HepG2 (cell line): Measurements from ENCODE around the gene CARS2. TPM values are rescaled to one million over a fixed set of nuclear protein-coding genes. Genes with fewer than 3 reads are reported as not detected.
A peak's percentile ranks its signal among the peaks of the same experiment; 100 is the strongest.

Experiments used
- AFF4 ChIP-seq: sonication (generic); formaldehyde crosslinking; IDR thresholded peaks from 2 replicates; pipeline ENCODE4 v1.4.0; 2020; ENCODE audit warnings: missing genetic modification reagents
- AHR ChIP-seq: IDR thresholded peaks from 2 replicates; pipeline ENCODE4 v1.6.1; 2018; ENCODE audit warnings: missing genetic modification reagents, missing compliant biosample characterization
- ESRRA ChIP-seq: sonication (generic); formaldehyde crosslinking; IDR thresholded peaks from 2 replicates; pipeline ENCODE4 v1.5.1; 2020; ENCODE audit warnings: mild to moderate bottlenecking, low read depth, missing genetic modification reagents
- FOXJ3 ChIP-seq: sonication (generic); formaldehyde crosslinking; IDR thresholded peaks from 2 replicates; pipeline ENCODE4 v1.4.0; 2020; ENCODE audit warnings: missing genetic modification reagents, mild to moderate bottlenecking, borderline replicate concordance
- KMT2A ChIP-seq: sonication (generic); formaldehyde crosslinking; IDR thresholded peaks from 2 replicates; pipeline ENCODE4 v1.4.0; 2020; ENCODE audit warnings: missing genetic modification reagents
- PRDM4 ChIP-seq: sonication (generic); formaldehyde crosslinking; IDR thresholded peaks from 2 replicates; pipeline ENCODE4 v1.9.0; 2021; ENCODE audit warnings: missing genetic modification reagents, borderline replicate concordance
- RELA ChIP-seq: sonication (generic); formaldehyde crosslinking; IDR thresholded peaks from 2 replicates; pipeline ENCODE4 v1.4.0; 2020; ENCODE audit warnings: missing genetic modification reagents
- RFX1 ChIP-seq: fragments of 450-650 bp; IDR thresholded peaks from 2 replicates; pipeline ENCODE4 v1.6.1; 2017
- TBX2 ChIP-seq: sonication (generic); formaldehyde crosslinking; IDR thresholded peaks from 2 replicates; pipeline ENCODE4 v1.5.0; 2020; ENCODE audit warnings: missing genetic modification reagents, mild to moderate bottlenecking, borderline replicate concordance
- TOPORS ChIP-seq: sonication (generic); formaldehyde crosslinking; IDR thresholded peaks from 2 replicates; pipeline ENCODE4 v1.8.0; 2023; ENCODE audit warnings: mild to moderate bottlenecking, missing genetic modification reagents
- YY1 ChIP-seq: IDR thresholded peaks from 2 replicates; pipeline ENCODE4 v1.6.1; 2011; ENCODE audit warnings: low read length, low read depth, moderate library complexity, mild to moderate bottlenecking; ENCODE audit not compliant: insufficient read depth, insufficient replicate concordance
- ZNF18 ChIP-seq: sonication (generic); formaldehyde crosslinking; IDR thresholded peaks from 2 replicates; pipeline ENCODE4 v1.8.0; 2022; ENCODE audit warnings: mild to moderate bottlenecking, missing genetic modification reagents; ENCODE audit not compliant: insufficient replicate concordance
- ZNF3 ChIP-seq: IDR thresholded peaks from 2 replicates; pipeline ENCODE4 v1.7.0; 2017; ENCODE audit warnings: inconsistent platforms
- ZNF343 ChIP-seq: sonication (generic); formaldehyde crosslinking; IDR thresholded peaks from 2 replicates; pipeline ENCODE4 v1.4.0; 2020; ENCODE audit warnings: mild to moderate bottlenecking, missing genetic modification reagents
- ZNF710 ChIP-seq: sonication (generic); formaldehyde crosslinking; IDR thresholded peaks from 2 replicates; pipeline ENCODE4 v1.5.0; 2020; ENCODE audit warnings: mild to moderate bottlenecking, missing genetic modification reagents, borderline replicate concordance
- ZNF891 ChIP-seq: sonication (generic); formaldehyde crosslinking; IDR thresholded peaks from 2 replicates; pipeline ENCODE4 v1.5.0; 2020; ENCODE audit warnings: mild to moderate bottlenecking, missing genetic modification reagents
- ZSCAN22 ChIP-seq: sonication (generic); formaldehyde crosslinking; IDR thresholded peaks from 2 replicates; pipeline ENCODE4 v1.4.0; 2020; ENCODE audit warnings: mild to moderate bottlenecking, missing genetic modification reagents
- polyA plus RNA-seq, 8 experiments: library from polyadenylated mRNA; depleted of rRNA in 3 of 8; stranded (reverse) in 7 of 8; unstranded in 1 of 8; fragments of >200 nt; fragmentation: Illumina TruSeq in 4 of 8; extraction: Trizol in 4 of 8; gene quantifications; 2 replicates each; pipeline versions ENCODE4 v1.2.1 to v1.2.3, GENCODE V29; 2011 to 2016; ENCODE audit warnings: low read depth in 4 of 8, missing spikeins in 1 of 8, mixed read lengths in 1 of 8; ENCODE audit not compliant: insufficient read depth in 1 of 8
- total RNA-seq, 5 experiments: library from RNA; depleted of rRNA; stranded (reverse); fragments of >200 nt; fragmentation: Illumina TruSeq; extraction: Trizol; gene quantifications; 2 replicates each; pipeline ENCODE4 v1.2.3, GENCODE V29; 2016; ENCODE audit warnings: low read depth in 1 of 5
- TF ChIP-seq, protein P1 (sequence below): sonication (generic); formaldehyde crosslinking; IDR thresholded peaks from 2 replicates; pipeline ENCODE4 v1.5.1; 2020; ENCODE audit warnings: missing genetic modification reagents, mild to moderate bottlenecking, borderline replicate concordance

CARS2 gene
- total and polyA plus RNA-seq, 2 of the 13 experiments (the other 11 are each of a cell fraction or from before 2014, with no cell fraction given): 41.1 to 59.3 TPM

DNA sequence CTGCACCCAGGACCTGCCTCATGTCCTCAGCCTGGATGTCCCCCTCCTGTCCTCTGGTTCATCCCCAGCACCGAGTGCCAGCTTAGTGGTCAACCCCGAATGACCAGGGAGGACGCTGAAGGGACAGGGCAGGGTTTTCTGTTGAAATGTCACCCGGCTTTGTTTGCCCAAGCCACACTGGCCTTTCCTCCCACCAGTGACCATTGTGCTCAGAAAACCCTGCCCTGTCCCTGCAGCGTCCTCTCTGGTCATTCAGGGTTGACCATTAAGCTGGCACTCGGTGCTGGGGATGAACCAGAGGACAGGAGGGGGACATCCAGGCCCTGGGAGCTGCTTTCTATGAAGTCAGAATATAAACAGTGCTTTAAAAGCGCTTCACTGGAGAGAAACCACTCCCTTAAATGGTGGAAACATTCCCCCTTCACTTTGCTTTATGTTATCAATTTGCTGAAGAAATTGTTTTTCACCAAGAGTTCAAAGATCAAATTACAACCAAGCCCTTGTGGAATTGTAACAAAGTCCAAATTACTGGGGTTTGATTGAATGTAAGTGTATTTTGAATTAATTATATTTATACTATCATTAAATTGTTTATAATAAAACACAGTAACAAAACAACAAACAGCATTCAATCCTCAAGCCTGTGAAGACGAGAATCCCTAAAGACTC is 21.4 kb downstream of the CARS2 start (continued):
- peak; percentile 12 for TF ChIP-seq YY1
- no peak for TF ChIP-seq TBX2 (CRISPR knock-in tag)
- no peak for TF ChIP-seq AFF4 (CRISPR knock-in tag)
- no peak for TF ChIP-seq ZSCAN22 (CRISPR knock-in tag)
- TF ChIP-seq RELA: no peak
- TF ChIP-seq ZNF710 (CRISPR knock-in tag): no peak
- TF ChIP-seq ZNF18 (CRISPR knock-in tag): no peak
- TF ChIP-seq KMT2A (CRISPR knock-in tag): peak; percentile 21; the same call in 1 of the 2 replicates
- TF ChIP-seq ZNF343 (CRISPR knock-in tag): no peak
- no peak for TF ChIP-seq FOXJ3 (CRISPR knock-in tag)
- no peak for TF ChIP-seq RFX1
- TF ChIP-seq ZNF3: no peak
- TF ChIP-seq ESRRA (CRISPR knock-in tag): no peak
- no peak for TF ChIP-seq PRDM4 (CRISPR knock-in tag)
- TF ChIP-seq TOPORS (CRISPR knock-in tag): no peak
- no peak for TF ChIP-seq AHR (CRISPR knock-in tag)
- TF ChIP-seq, protein P1, sequence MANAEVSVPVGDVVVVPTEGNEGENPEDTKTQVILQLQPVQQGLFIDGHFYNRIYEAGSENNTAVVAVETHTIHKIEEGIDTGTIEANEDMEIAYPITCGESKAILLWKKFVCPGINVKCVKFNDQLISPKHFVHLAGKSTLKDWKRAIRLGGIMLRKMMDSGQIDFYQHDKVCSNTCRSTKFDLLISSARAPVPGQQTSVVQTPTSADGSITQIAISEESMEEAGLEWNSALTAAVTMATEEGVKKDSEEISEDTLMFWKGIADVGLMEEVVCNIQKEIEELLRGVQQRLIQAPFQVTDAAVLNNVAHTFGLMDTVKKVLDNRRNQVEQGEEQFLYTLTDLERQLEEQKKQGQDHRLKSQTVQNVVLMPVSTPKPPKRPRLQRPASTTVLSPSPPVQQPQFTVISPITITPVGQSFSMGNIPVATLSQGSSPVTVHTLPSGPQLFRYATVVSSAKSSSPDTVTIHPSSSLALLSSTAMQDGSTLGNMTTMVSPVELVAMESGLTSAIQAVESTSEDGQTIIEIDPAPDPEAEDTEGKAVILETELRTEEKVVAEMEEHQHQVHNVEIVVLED (CRISPR knock-in tag): no peak
- TF ChIP-seq ZNF891 (CRISPR knock-in tag): no peak
